Amniotic epithelial cell (primary cell): Measurements from ENCODE around the gene MRPS14.
"Not testable (repeated sequence)": the region's sequence is repeated elsewhere in the genome, so short reads cannot be mapped to it uniquely, and the experiment has no call there.

Experiments
- DNase-seq: peaks from one replicate; pipeline ENCODE4 v3.0.0-alpha.2; 2010; ENCODE audit warnings: low read depth

Gene MRPS14

DNA sequence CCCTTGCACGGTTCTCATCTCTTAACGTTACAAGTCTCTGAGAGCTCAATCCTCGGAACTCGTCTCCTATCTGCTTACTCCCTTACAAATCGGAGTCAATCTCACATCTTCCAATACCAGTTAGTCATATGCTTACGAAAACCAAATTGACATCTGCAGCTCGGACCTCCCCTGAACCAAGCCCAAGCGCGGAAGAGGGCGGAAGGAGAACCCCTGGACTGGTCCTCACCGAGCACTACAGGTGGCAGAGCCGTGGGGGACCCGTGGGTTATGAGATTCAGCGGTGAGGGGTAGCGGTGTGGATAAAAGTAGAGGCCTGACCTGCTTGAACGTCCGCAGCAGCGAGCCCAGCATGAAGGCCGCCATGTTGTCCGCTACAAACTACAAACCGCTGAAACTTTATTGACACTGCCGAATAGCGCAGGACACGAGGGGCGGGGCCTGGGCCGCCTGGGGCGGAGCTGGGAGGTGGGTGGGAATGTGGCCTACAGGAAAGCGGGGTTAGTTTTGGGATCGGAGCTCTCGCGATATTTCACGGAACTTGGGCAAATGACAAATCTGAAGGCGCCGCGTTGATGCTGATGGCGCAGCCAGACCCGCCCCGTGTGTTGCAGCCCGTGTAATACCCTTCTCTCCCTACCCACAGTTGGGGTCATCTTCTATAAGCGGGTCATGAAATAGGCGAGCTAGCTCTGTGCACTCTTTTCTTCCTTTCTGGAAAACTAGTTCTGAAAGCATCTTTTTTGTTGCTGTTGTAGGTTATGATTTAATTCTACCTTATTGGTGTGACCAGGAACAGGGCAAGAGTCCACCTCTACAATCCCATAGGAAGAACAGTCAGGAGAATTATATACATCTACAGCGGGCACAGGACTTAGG, at the start of gene MRPS14:
Gene MRPS14, minus strand, starts transcription at position 383 of the 879 bp plus-strand sequence. Its CDS starts 17 bp downstream, at position 366.
- peak; percentile 98 for DNase-seq

DNA sequence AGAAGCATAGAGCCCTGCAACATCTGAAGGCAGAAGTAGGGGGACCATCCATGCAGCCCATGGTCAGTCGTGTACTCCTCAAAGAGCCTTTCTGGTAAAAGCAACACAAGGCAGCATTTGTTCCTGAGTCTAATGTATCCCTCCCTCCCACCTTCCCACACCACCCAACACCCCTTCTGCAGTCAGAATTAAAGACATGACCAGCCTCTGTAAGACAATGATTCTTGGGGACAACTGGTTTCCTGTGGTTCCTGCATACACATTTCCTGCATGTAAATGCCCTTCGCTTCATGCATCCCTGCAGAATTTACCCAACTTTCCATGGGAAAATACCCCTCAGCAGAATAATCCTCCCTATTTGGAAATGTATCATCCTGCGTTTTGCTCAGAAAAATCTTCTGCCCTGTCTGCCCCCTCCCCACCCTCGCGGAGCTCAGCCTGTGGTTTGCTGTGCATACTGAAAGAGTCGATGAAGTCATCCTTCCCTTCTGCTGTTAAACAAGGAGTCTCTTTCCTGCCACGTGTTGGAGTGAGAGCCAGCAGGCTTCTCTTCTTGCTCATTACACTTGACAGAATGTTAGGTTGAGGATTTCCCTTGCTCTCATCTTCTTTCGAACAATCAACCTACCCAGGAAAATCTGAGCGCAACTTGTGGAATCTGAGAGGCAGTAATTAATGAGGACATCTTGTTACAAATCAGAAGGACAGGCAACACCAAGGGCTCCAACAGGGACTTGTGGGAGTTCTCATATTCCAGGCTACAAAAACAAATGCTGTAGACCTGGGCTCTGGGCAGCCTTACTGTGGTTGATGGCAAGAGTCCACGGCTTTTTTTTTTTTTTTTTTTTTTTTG, 49.1 kb upstream of the MRPS14 start:
- DNase-seq, result peak; percentile 17

DNA sequence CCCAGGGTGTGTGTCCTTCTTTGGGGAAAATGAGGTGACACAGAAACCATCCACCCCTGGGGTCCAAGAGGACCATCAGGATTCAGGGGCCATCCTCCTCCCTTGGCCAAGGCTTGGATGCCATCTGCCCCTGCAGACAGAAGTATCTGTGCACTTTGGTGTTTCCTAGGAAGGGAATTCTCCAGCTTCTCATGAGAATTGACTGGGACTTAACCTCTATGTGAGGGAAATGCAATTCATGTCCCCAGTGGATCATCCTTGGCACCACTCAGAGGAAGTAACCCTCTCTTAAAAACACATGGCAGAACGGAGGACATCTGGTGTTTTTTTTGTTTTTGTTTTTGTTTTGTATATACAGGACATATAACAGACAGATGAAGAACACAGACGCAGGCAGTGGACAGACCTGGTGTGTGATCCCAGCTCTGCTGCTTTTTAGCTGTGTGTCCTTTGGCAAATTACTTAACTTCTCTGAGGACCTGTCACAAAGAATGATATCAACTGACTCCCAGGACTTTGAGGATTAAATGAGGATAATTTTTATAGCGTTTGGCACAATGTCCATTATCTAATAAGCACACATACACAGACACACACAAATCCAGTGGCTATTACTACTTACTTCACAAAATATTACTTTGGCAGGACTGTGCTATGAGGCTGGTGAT, 48.2 kb upstream of the MRPS14 start:
- no peak for DNase-seq

DNA sequence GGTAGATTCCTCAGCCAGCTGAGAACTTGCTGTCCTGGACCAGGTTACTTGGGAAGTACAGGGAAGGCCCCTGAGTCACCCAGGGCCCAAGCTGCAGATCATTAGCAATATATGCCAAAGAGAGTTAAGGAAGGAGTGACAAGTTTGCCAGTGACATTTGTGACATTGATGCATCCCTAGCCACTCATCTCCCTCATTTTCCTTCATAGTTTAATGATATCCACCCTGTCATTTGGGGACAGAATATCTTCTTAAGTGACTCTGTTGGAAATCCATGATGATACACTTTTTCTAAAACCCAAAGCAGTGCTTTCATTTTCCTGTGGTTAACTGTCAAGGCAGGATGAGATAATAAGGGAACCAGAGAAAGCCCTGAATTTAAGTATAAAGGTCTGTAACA, 47.6 kb upstream of the MRPS14 start:
- no peak for DNase-seq

DNA sequence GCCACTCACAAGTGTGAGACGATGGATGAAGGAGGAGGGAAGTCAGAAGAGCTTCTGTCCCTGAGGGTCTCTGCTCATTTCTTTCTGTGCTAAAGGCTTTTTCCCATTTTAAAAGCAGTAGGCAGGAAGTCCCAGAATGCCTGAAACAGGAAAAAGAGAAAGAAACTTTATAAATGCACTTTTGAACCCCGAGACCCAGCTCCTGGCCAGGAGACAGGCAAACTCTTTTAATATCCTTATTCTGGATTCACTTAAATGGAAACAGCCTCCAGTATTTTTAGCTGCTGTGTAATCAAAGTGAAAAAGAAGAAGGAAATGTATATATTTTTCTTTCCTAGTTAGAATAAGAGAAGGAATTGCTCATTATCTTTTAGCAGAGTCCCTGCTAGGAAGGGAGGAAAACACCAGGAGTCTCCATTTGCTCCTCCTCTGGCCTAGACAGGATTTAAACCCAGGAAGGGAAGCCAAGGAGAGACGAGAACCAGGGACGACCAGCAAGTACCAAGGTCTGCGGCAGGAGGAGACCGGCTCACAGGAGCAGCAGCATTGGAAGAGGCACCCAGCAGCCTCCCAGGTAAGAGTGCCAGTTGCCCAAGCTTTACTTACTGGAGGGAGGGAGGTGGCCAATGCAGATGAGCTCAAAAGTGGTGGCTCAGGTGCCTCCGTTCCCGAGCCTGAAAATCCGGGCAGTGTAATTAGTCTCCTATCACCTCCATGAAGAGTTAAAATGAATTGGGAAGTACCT, 44.3 kb upstream of the MRPS14 start, which contains the start of gene TNN:
Gene TNN, plus strand, starts transcription at position 472 of the 745 bp plus-strand sequence. CDS start 9,586 bp downstream, outside the sequence.
- no peak for DNase-seq

DNA sequence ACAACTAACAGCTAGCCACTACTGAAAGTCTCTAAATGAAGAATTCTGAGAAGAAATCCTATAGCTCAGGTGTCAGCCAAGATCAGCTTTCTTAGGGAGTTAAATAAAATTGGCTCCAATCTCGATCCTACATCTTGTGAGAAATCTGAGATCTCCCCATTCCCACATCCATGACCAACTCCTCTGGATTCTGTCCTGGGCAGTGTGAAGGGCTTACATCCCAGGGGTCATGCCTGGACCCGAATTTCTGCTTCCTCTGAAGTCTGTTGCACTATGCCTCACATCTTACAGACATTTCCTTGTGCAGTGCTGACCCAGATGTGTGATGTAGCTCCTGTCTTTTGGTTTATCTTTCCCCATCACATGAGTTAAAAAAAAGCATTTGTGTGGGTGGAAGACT, 39.6 kb upstream of the MRPS14 start:
- no peak for DNase-seq

DNA sequence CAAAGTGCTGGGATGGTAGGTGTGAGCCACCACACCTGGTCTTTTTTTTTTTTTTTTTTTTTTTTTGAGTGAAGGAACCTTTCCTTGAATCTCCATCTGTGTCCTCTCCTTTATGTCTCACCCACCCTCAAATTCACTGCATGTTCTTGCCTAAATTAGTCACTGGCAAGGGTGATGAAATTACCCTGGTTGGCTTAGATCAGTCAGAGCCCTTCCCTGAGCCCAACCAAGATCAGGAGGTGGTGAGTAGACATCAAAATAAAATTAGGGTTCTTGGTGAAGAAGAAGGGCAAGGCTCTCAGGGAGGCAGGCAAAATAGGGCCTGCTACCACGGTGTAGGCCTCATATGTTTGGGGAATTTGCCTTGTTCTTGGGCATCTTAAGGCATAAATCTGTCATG, 39.1 kb upstream of the MRPS14 start:
- no peak for DNase-seq

DNA sequence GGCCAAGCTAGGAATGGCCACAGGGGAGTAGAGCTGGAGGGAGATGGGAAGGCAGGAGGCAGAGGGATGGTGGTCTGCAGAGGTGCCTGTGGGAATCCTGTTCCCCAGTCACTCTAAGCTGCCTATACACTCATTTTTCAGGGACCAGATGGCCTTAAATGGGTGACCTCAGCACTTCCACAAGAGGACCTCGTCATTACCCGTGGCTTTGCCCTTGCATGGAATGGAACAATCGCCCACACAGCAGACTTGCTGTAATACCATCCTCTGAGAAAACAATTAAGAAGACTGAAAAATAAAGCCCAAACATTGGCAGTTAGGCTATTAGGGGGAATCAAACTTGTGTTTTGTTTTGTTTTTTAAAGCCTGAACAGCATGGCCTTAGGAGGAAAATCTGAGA, 31.5 kb upstream of the MRPS14 start:
- DNase-seq, result no peak

DNA sequence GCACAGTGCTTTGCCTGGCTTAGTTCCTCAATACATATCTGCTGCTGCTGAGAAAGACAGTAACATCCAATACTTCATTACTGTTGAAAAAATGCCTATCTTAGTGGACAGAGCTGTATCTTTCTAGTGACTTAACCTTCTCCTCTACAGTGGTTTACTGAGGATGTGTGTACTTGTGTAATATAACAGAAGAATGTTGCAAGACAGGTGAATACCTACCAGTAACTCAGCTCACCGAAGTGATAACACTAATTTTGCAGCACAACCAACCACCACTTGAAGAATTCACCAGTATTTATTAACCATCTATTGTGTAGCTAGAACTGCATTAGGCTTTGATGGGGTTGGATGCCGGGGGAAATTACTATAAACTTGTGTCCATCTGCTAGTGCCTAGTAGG, 27.8 kb upstream of the MRPS14 start:
- no peak for DNase-seq

DNA sequence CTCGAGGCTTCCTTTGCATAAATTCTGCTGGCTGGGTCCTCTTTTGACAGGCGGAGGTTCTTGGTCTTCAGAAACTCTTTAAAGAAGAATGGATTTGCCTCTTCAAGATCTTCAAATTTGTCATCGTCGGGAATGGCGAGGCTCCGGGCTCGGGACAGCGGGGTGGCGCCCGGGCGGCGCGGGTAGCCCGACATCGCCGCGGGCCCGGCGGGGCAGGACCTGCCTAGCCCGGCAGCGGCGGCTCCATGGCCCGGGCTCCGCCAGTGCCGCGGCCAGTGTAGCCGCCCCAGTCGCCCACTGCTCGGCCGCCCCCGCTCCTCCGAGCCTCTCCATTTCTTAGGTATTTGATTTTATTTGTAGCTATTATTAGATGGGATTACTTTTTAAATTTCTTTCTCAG, 22.3 kb upstream of the MRPS14 start:
- DNase-seq, result no peak

DNA sequence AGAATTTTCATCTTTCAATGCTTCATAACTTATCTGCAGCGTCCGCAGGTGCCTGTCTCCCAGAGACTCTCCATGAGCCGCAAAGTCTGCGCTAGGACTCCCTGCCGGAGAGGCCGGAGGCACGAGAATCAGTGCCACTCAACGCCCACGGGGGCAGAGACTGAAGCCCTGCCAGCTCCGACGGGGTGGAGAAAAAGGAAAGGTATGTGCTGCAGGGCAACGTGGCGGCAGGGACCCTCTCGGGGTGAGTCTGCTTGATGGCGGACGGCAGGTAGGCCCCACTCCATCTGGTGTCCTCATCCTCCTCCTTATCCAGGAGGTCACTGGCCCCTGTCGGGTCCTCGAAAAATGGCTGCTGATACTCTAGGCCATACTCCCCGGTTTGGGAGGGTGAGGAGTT, 21.9 kb upstream of the MRPS14 start:
- no peak for DNase-seq

DNA sequence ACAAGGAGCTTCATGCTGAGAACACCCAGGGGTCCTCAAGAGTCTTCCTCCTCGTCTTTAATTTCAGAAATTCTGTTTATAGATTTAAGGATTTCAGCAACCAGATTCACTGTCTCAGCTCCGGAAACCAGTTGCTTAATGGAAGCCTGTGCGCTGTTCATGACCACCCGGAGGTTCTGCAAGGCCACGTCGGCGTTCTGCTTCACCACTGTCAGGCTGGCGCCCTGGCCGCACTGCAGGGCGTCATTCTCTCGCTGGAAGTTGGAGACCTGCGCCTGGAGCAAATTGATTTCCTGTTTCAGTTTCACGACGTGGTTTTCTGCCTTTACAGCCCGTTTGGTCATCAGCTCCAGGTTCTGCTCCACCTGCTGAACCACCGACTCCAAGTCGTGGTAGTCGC, 21.4 kb upstream of the MRPS14 start:
- not testable (repeated sequence) for DNase-seq

DNA sequence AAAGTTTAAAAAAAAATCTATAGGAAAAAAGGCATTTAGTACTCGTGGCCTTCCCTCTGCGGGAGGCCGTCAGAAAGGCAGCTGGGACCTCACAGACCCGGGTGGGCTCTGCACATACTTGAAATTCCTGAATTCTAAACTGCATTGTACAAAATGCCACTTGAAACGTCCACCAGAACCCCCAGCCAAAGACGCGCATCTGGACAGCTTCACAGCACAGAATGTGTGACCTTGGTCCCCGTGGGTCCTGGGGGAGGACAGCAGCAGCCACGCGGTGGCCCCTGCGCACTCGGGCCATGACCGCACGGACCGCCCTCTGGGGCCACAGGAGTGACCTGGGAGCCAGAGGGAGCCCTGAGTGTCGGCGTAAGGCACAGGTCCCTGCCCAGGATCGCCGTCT, 20.6 kb upstream of the MRPS14 start:
- DNase-seq, result no peak

DNA sequence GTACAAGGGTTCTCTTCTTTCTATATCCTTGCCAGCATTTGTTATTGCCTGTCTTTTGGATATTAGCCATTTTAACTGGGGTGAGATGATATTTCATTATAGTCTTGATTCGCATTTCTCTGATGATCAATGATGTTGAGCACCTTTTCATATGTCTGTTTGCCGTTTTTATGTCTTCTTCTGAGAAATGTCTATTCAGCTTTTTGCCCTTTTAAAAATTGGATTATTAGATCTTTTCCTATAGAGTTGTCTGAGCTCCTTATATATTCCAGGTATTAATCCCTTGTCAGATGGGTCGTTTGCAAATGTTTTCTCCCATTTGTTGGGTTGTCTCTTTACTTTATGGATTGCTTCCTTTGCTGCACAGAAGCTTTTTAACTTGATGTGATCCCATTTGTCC, 19.4 kb upstream of the MRPS14 start:
- no peak for DNase-seq

DNA sequence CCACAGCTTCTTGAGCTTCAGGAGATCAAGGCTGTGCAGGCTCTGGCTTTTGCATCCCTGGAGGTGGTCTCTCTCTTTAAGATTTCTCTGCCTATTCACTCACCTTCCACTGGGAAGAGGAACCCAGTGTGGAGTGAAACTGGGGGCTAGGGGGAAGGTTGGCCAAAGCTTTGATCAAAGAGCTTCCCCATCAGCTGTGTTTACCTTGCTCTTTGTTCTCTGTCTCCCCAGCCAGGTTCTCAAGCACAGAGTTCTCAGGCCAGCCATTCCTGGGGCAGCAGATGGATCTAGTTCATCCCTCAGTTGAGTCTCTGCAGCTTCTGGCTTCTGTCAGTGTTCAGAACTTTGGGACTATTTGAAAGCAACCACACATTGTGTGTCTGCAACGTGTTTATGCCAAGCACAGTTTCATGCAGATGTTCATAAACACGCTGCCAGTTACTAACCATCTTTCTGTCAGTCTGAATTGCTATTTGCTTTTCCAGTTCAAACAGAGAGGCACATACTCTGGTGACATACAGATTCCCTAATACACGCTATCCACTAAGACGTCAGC, 17.2 kb upstream of the MRPS14 start:
- DNase-seq, result no peak

DNA sequence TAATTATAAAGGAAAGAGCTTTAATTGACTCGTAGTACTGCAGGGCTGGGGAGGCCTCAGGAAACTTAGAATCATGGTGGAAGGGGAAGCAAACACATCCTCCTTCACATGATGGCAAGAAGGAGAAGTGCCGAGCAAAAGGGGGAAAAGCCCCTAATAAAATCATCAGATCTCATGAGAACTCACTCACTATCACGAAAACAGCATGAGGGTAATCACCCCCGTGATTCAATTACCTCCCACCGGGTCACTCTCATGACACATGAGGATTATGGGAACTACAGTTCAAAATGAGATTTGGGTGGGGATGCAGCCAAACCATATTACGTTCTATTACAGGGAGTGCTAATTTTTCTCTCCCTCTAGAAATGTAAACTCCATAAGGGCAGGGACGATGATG, 14.2 kb upstream of the MRPS14 start:
- DNase-seq, result no peak

DNA sequence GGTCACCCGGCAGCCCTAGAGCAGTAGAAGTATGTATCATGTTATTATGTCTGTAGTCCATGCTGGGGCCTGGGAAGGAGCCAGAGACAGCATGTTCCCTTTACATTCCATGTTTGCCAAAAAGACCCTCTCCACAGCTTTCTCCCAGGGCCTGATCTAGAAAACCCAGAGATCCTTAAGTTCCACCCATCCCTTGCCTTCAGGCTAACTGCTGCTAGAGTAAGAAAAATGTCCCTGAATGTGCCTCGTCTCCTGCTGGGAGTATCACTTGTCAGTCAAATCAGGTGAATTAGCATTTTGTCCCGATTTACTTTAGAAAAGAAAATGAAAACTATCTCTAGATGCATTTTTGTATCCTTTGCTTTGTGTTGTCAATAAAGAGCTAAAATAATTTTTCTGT, 13.3 kb upstream of the MRPS14 start:
- DNase-seq, result no peak

DNA sequence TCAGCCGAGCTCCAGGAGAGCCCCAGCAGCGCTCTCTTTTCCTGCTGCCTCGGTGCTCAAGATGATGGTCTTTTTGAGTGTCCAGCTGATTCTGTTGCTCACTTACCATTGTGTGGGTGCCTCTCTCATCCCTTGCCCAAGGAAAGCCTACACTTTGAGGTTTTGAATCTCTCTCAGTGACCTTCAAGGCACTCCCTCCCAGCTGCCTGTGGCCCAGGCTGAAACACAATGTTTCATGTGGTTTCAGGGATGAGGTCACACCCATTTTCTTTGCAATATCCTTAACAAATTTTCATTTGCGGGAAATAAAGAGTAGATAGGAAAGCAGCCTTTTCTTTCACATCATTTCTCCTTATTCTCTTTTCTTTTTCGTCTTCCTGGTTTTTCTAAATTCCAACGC, 12.6 kb upstream of the MRPS14 start:
- peak; percentile 20 for DNase-seq

DNA sequence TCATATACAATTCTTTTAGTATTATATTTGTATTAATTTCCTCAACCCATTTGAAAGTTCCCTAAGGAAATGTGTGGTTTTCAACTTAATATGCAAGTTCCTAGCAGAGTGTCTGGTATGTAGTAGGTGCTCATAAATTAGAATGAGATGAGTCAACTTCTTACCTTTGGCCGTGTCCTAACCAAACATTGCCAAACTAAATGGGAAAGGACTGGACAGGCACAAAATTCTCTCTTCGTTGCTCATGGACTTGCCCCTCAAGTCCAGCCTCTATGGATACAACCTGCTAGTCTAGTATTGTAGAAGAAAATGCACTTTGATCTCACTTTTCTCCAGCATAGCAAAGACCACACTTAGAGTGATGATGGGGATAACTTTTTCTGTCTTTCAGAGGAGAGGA, 11.6 kb upstream of the MRPS14 start:
- DNase-seq, result no peak

DNA sequence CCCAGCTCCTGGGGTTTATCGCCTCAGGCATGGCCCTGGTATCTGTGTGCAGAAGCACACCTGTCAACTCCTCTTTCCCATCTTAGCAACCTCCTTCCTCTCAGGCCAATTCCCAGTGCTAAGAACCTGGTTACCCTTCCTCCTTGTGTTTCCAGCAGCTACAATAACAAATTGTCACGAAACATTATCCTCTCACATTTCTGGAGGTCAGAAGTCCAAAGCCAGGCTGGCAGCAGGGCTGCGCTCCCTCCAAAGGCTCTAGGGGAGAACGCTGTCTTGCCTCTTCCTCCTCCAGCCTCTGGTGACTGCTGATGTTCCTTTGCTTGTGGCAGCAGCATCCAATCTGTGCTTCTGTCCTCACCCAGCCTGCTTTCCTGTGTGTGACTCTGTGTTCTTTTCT, 10.7 kb upstream of the MRPS14 start:
- no peak for DNase-seq

DNA sequence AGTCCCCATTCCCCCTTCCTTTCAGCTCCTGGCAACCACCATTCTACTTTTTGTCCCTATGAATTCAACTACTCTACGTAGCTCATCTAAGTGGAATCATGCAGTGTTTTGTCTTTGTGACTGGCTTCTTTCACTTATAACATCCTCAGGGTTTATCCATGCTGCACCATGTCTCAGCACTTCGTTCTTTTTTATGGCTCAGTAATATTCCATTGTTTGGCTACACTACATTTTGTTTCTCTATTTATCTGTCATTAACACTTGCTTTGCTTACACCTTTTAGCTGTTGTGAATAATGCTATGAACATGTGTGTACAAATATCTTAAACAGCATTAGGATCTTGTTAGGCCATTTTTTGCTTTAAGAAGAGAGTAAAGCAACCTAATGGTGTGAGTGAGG, 1.5 kb upstream of the MRPS14 start:
- no peak for DNase-seq

DNA sequence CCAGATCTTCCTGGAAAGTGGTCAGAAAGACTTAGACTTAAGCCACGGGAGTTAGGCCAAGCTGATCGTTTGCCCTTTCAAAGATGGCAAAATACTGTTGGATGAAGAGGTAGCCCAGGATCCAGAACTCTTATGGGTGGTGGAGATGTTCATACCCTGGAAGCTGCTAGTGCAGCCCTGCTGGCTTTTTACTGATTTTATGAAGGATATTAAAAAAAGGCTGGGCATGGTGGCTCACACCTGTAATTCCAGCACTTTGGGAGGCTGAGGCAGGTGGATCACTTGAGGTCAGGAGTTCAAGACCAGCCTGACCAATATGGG, 657 bp upstream of the MRPS14 start:
- not testable (repeated sequence) for DNase-seq
